Measurements from ENCODE around the gene SCEL. TPM values are rescaled to one million over a fixed set of nuclear protein-coding genes. Genes with fewer than 3 reads are reported as not detected.
"Not testable (repeated sequence)": the region's sequence is repeated elsewhere in the genome, so short reads cannot be mapped to it uniquely, and the experiment has no call there.

The SCEL gene
- total RNA-seq, 1 donor from 2014 or later = 30.6 TPM

- DNase-seq (ENCODE audit: low spot score) = no peak
Measured at GRCh38 chr13:77555246-77555645, 19.7 kb downstream of the SCEL start.

GRCh38 chr13:77558016-77558415 is 22.5 kb downstream of the SCEL start:
- DNase-seq (ENCODE audit: low spot score) = no peak

- peak; percentile 71 for DNase-seq (ENCODE audit: low spot score)
Measured at GRCh38 chr13:77563111-77563510, 27.6 kb downstream of the SCEL start.

- DNase-seq (ENCODE audit: low spot score) = peak; percentile 60
Measured at GRCh38 chr13:77565635-77566034, 30.1 kb downstream of the SCEL start.

DNA sequence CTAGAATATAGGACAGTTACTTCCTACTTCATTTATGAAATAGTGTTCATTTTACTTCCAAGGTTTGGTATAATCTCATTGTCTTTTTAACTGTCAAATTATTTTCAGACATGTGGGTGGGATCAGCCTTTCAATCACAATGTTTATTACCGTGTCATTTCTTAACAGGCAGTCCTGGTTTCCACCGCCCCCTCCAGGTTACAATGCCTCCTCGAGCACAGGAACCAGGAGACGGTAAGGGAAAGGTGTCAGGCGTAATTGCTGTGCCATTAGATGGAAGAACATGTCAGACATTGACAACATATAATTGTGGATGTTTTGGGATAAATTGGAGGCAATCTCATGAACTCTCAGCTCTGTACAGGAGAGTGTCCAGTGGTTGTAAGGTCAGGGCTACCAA is 36.5 kb downstream of the SCEL start:
- no peak for DNase-seq (ENCODE audit: low spot score)

DNA sequence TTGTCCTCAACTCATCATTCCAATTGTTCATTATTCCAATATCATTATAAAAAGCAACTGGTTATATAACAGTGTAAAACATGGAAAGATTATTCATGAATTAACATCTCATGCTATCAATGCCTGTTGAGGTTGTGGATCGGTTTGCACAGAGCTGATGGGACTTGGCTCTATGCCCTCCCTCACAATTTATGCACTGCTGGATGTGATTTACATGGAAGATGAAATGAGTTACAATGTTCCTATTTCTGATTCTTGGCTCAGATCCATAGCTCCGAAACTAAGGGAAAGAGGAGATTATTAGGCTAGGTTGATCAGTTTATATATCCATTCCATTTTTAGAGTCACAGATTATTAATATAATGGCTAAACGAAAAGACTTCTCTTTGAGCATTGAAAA is 38.6 kb downstream of the SCEL start:
- no peak for DNase-seq (ENCODE audit: low spot score)

DNA sequence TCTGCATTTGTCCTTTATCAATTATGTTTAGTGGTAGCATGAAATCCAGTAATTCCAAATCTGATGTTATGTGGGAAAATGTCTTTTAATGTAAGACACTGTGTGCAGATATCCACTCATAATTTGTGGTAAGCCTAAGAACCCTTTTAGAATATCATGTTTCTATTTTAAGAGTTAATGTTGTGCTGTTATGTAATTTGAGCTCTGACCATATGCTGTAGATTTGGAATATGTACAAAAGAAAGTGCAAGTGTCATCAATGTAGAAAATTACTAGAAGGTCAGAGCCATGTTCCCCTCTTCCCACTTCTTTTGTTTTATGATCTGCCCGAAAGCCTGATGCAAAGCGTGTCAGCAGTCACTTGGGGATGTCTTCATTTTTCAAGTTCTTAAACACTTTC is 44.5 kb downstream of the SCEL start:
- DNase-seq (ENCODE audit: low spot score) = no peak

GRCh38 chr13:77580748-77581147 is 45.2 kb downstream of the SCEL start:
- no peak for DNase-seq (ENCODE audit: low spot score)

DNA sequence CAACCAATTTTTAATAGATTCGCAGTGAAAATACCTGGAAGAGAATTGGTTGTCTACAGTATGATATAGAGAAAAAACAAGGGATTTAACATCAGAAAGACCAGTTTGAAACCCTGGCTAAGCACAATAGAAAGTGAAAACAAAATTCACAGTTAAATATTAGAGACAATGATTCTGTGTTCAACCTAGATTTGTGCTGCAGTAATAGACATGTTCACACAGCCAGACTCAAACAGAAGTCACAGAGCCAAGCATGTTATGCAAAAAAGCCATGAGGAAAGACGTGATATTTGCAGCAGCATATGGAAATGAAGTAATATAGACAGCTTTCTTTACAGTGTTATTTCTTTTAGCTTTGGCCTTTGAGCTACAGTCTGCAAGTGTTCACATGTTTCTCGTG is 48.1 kb downstream of the SCEL start:
- DNase-seq (ENCODE audit: low spot score) = no peak

DNA sequence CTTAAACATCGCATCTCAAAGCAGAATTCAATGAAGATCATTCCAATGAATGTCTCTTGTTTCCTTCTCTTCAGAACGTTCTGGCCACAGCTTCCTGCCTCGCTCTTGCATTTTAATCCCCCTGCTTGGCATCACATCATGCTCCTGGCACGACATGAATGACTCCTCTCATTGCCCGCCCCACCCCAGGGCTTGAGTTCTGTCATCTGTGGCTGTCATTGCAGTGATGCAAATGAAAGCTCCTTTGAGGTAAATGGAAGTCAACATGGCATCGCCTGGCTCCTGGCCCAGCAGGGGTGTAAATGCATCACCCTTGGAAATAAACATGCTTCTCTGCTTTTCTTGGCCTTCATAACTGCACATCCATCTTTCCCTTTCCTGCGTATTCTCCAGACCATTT is 48.6 kb downstream of the SCEL start:
- no peak for DNase-seq (ENCODE audit: low spot score)

GRCh38 chr13:77595166-77595810 is 59.8 kb downstream of the SCEL start:
- DNase-seq (ENCODE audit: low spot score) = no peak

DNA sequence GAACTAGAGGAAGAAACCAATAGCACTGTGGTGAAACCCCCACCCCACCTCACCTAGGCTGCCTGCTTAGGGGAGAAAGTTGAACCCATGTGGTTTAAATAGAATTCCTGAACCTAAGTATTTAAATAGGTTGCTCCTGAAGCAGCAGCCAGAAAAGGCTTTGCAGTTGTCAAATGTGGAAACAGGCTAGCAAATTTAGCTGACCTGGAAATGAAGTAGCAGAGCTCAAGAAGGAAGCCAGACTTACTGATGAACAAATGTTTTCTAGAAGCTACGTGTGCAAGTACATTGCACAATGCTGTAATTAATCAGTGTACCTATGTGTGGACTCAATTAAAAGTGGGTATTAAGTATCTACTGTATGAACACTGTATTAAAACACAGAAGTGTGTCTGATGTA is 61.3 kb downstream of the SCEL start:
- no peak for DNase-seq (ENCODE audit: low spot score)

DNA sequence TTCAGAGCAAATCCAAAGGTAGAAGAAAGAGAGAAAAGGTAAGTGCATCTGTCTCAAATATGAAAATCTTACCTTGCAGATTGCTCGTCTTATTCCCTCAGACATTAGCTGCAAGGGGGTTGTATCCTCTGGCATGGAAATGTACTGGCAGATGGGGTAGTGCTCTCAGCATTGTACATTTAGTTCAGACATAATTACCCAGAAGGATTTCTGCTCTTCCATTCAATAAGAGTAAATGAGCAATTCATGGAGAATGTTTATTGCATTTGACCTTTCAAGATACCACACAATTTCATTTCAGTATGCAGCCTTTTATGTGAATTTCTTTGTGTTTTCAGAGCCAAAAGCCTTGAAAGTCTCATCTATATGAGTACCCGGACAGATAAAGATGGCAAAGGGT is 63.8 kb downstream of the SCEL start:
- no peak for DNase-seq (ENCODE audit: low spot score)

GRCh38 chr13:77600701-77601100 is 65.2 kb downstream of the SCEL start:
- DNase-seq (ENCODE audit: low spot score) = no peak

DNA sequence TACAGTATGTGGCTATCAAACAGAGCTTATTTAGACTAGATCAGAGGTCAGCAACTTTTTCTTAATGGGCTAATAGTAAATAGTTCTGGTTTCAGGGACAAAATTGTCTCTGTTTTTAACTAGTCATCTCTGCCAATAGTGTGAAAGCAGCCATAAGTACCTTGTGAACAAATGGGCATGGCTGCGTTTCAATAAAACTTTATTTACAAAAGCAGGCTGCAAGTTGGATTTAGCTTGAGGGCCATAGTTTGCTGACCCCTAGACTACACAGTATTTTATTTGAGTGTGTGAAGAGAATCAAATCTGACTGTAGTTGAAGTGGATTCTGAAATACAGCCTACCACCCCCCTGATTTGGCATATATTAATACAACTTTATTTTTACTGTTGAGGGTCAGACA is 75.6 kb downstream of the SCEL start:
- DNase-seq (ENCODE audit: low spot score) = no peak

DNA sequence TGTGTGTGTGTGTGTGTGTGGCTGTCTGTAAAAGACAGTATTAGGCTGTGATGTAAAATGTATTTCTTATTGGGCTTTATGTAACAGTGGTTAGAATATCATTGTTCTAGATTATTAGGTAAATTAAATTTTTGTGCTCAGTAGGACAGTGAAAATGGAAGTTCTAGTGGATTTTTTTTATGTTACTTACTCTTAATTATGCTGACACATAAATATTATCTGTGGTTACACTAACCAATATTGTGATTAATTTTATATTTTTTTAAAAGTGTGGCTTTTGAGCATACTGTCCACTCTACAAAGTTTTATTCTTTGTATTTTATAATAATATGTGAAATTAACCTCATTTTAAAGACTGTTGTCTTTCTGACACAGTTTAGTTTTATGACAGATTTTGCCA is 80.5 kb downstream of the SCEL start:
- DNase-seq (ENCODE audit: low spot score) = no peak

DNA sequence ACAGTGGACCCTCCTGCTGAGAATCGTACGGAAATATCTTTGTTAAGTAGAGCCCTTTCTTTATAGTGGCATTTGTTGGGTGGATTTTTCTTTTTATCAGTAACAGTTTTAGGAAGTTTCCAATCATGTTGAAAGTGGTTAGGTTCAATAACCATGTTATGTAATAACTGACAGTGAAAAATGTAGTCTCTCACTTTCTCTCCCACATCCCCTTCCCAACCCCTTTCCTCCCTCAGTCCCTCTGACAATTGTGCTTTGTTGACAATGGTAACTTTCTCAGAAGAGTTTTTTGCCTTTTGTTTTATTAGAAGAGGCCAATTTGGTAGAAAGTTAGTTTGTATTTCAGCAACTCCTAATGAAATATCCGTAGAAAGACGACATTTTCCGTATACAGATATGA is 84.1 kb downstream of the SCEL start:
- DNase-seq (ENCODE audit: low spot score) = no peak

DNA sequence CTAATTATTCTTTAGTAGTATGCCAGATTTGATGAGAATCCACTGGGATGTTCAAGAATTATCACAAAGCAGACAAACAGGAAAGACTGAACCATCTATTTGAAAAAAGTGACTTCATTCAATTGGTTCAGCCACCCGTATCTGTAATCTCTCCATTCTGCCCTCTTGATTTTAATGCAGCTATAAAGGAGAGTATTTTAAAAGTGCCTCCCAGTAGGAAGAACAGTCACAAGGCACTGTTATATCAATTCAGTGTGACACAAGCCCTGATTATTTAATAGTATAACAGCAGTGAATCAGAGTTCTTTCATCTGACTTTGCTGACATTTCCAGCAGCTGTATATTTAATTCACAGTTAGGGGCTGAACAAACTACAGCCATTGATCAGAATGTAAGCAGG is 84.6 kb downstream of the SCEL start:
- no peak for DNase-seq (ENCODE audit: low spot score)

DNA sequence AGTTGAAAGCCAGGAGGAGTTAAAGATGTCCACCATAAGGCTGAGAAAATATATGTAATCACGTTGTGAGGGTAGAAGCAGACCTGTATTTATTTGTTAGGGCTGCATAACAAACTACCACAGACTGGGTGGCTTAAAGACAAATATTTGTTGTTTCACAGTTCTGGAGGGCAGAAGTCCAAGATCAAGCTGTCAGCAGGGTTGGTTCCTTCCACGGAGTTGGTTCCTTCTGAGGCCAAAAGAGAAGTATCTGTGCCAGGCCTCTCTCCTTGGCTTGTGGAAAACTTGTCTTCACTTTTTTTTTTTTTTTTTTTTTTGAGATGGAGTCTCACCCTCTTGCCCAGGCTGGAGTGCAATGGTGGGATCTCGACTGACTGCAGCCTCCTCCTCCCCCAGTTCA is 88.3 kb downstream of the SCEL start:
- DNase-seq (ENCODE audit: low spot score) = no peak

DNA sequence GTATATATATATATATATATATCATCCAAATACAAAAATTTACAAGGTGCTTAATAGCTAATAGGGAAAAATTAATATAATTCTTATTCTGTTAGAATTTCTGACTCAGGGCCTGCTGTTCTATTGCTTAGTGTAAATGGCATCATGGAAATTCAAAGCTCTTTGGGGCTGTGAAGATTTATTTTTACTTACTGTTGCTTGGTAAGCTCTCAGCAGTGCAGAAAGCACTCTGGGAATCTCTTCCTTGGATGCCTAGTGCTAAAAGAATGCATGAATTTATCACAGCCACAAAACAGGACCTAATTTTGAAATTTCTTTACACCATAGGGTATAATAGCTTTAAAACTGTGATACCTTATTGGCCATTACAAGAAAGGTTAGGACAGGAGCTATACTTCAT is 92.7 kb downstream of the SCEL start:
- no peak for DNase-seq (ENCODE audit: low spot score)

GRCh38 chr13:77637588-77637987 is 102.1 kb downstream of the SCEL start:
- DNase-seq (ENCODE audit: low spot score) = no peak

- DNase-seq (ENCODE audit: low spot score) = no peak
Measured at GRCh38 chr13:77650409-77650808, 114.9 kb downstream of the SCEL start.

DNA sequence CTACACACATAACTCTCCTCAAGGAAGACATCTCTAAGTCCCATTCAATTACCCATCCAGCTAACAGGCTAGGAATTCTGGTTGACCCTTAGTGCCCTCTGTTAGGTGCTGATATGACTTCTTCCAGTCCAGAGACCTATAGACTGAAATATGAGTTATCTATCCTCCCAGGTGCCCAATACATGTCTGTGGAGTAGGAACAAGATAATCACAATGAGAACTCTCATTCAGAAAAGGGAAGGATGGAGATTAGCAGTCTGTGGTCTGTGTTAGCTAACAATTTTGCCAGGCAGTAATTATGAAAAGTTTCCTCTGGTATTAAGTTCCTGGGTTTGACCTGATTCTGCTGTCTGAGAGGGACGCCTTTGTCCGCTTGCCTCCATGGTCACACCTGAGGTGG is 117.8 kb downstream of the SCEL start:
- no peak for DNase-seq (ENCODE audit: low spot score)

DNA sequence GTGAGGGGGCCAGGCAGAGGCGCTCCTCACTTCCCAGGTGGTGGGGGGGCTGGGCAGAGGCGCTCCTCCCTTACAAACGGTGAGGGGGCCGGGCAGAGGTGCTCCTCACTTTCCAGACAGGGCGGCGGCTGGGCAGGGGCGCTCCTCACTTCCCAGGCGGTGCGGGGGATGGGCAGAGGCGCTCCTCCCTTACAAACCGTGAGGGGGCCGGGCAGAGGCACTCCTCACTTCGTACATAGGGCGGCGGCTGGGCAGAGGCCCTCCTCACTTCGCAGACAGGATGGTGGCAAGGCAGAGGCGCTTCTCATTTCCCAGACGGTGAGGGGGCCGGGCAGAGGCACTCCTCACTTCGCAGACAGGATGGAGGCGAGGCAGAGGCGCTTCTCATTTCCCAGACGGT is 124.5 kb downstream of the SCEL start:
- DNase-seq (ENCODE audit: low spot score) = not testable (repeated sequence)

All from umbilical cord (tissue), 2 donors.